Lung (tissue), 12 donors: ENCODE results near the gene ZNF311. TPM values are rescaled to one million over a fixed set of nuclear protein-coding genes. Genes with fewer than 3 reads are reported as not detected.

Source experiments
- ATAC-seq: fragments of 200-7000 bp; cut with Tn5 transposase; one replicate; pipeline ENCODE4 v1.9.1; 2020; ENCODE audit warnings: moderate number of reproducible peaks; ENCODE audit not compliant: insufficient read depth, low FRiP score
- DNase-seq, 3 donors: peaks; one replicate each; pipeline ENCODE4 v3.0.0-alpha.2; 2013 to 2017
- H3K27ac ChIP-seq, 2 donors: one replicate each; pipeline ENCODE4 v1.5.1; 2013; ENCODE audit warnings: mild to moderate bottlenecking in 2 of 2, moderate library complexity in 2 of 2, control low read depth in 1 of 2, inconsistent platforms in 1 of 2, low read depth in 1 of 2, low read length in 1 of 2
- H3K27me3 ChIP-seq, 3 donors: one replicate each; pipeline ENCODE4 v1.5.1; 2013; ENCODE audit warnings: low read length in 2 of 3; ENCODE audit not compliant: control insufficient read depth in 3 of 3, insufficient read depth in 3 of 3
- H3K36me3 ChIP-seq, 4 donors: one replicate each; pipeline ENCODE4 v1.5.1; 2013; ENCODE audit warnings: low read length in 4 of 4, mild to moderate bottlenecking in 1 of 4, moderate library complexity in 1 of 4; ENCODE audit not compliant: control insufficient read depth in 4 of 4, insufficient read depth in 4 of 4
- H3K4me1 ChIP-seq, 5 donors: one replicate each; pipeline ENCODE4 v1.5.1; 2013; ENCODE audit warnings: low read length in 5 of 5, mild to moderate bottlenecking in 2 of 5, moderate library complexity in 1 of 5; ENCODE audit not compliant: control insufficient read depth in 5 of 5, insufficient read depth in 5 of 5
- H3K4me3 ChIP-seq: one replicate; pipeline ENCODE4 v1.5.1; 2013; ENCODE audit warnings: mild to moderate bottlenecking, control low read depth, moderate library complexity
- H3K9ac ChIP-seq, 2 donors: one replicate each; pipeline ENCODE4 v1.5.1; 2013; ENCODE audit warnings: low read length in 2 of 2, control low read depth in 1 of 2; ENCODE audit not compliant: insufficient read depth in 1 of 2
- H3K9me3 ChIP-seq, 4 donors: one replicate each; pipeline ENCODE4 v1.5.1; 2013; ENCODE audit warnings: low read length in 3 of 4, mild to moderate bottlenecking in 1 of 4, moderate library complexity in 1 of 4; ENCODE audit not compliant: control insufficient read depth in 4 of 4, insufficient read depth in 3 of 4
- CTCF ChIP-seq: IDR thresholded peaks from 2 replicates; pipeline ENCODE4 v1.5.1; 2012; ENCODE audit warnings: mild to moderate bottlenecking; ENCODE audit errors: control extremely low read depth, extremely low read depth
- WGBS, 2 donors: extraction: QIAGEN DNeasy Blood & Tissue Kit; methylation state at CpG; one replicate each; pipeline ENCODE4 v1.1.7; 2013; 5-methylcytosine and 5-hydroxymethylcytosine counted together
- polyA plus RNA-seq, 2 donors: library from polyadenylated mRNA; stranded (reverse); fragments of 200-250 nt; gene quantifications; one replicate each; pipeline ENCODE4 v1.2.1, GENCODE V29; 2013
- total RNA-seq, 2 donors: library from RNA; depleted of rRNA in 1 of 2; stranded (reverse); fragments of >200 nt in 1 of 2; gene quantifications; one replicate each; pipeline ENCODE4 v1.2.1, GENCODE V29; 2014 to 2021
- donor health status: control.
- donor health status: control.
- donor health status: Bipolar disorder and iron deficiency.
- donor health status: healthy.
- donor health status: DM: yes; HTN: yes; CAD: no.

The ZNF311 gene
- total and polyA plus RNA-seq, 4 donors: 0.42 to 3.1 (median 1.4) TPM

GRCh38 chr6:28948782-28949486 lies 56.2 kb downstream of the ZNF311 start:
- DNase-seq (no peak), ATAC-seq (no peak)
- no peak overlapping the region for H3K4me3 ChIP-seq
- H3K4me1 ChIP-seq: peaks cover 0 to 6% (median 0%) of the 10 kb centered on the region in 5 donors
- TF ChIP-seq CTCF: no peak
- H3K27ac ChIP-seq: no peak overlapping the region
- H3K9ac ChIP-seq: no peak overlapping the region
- 79 to 90% methylated on average over 23 of the region's 23 CpGs for WGBS, 2 donors
- peaks cover 0 to 12% (median 3%) of the 10 kb centered on the region in 3 donors for H3K27me3 ChIP-seq
- no peaks in the 10 kb centered on the region for H3K36me3 ChIP-seq
- no peaks in the 10 kb centered on the region for H3K9me3 ChIP-seq

- DNase-seq (no peak), ATAC-seq (no peak)
- no peak overlapping the region for H3K4me3 ChIP-seq
- 88 to 95% methylated on average over 1 of the region's 1 CpG for WGBS, 2 donors
- no peaks in the 10 kb centered on the region for H3K9me3 ChIP-seq
- no peaks in the 10 kb centered on the region for H3K36me3 ChIP-seq
- peaks cover 0 to 5% (median 0%) of the 10 kb centered on the region in 3 donors for H3K27me3 ChIP-seq
- TF ChIP-seq CTCF: no peak
- H3K4me1 ChIP-seq: peaks cover 0 to 11% (median 0%) of the 10 kb centered on the region in 5 donors
- no peak overlapping the region for H3K9ac ChIP-seq
- no peak overlapping the region for H3K27ac ChIP-seq
Measured at GRCh38 chr6:28947831-28948270, 57.3 kb downstream of the ZNF311 start.

- 75 to 83% methylated on average over 6 of the region's 6 CpGs for WGBS, 2 donors
- TF ChIP-seq CTCF: no peak
- Histone ChIP-seq H3K27me3 (peaks cover 0 to 6% (median 0%) of the 10 kb centered on the region in 3 donors), H3K9me3 (no peaks in the 10 kb centered on the region), H3K9ac (no peak overlapping the region), H3K27ac (no peak overlapping the region), H3K36me3 (no peaks in the 10 kb centered on the region), H3K4me3 (no peak overlapping the region), H3K4me1 (peaks cover 0 to 11% (median under 1%) of the 10 kb centered on the region in 5 donors)
- no peak for ATAC-seq
- DNase-seq: no peak
Measured at GRCh38 chr6:28947067-28947765, 57.9 kb downstream of the ZNF311 start.
